HG03196 (cell line): Measurements from ENCODE around the gene AXIN2.

ENCODE experiments used
- ATAC-seq: cut with Tn5 transposase; IDR thresholded peaks from one replicate; pipeline ENCODE4 v1.9.1; 2021; ENCODE audit not compliant: unreplicated experiment

Gene AXIN2

DNA sequence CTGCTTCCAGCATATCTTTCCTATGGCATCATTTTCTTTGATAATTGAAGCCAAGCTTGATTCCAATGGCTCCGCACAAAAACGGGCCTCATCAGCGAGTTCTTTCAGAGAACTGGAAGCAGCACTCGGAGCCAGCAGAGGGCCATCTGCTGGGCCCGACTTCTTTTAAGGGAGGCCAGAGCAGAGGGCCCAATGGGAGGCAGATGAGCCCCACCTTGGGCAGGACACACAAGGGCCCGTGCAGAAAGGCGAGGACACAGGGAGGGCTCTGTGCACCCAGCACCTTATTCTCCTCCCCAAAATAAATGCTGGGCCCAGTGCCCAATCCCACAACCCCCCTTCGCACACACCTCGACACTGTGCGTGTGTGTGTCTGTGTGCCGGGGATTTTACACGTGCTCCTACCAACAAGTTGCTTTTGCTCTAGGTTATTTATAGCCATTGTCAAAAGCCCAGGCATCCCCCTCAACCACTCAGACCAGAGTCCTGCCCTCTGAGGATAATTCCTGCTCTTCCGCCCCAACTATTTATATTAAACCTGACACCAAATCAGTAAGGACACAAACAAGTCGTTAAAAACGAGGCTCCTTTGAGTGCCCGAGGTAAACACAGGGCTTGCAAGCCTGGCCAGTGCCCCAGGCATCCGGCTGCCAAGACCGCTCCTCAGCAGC is 6.8 kb downstream of the AXIN2 start:
- no peak for ATAC-seq

GRCh38 chr17:65553646-65554552 is 7.5 kb downstream of the AXIN2 start:
- ATAC-seq = no peak

DNA sequence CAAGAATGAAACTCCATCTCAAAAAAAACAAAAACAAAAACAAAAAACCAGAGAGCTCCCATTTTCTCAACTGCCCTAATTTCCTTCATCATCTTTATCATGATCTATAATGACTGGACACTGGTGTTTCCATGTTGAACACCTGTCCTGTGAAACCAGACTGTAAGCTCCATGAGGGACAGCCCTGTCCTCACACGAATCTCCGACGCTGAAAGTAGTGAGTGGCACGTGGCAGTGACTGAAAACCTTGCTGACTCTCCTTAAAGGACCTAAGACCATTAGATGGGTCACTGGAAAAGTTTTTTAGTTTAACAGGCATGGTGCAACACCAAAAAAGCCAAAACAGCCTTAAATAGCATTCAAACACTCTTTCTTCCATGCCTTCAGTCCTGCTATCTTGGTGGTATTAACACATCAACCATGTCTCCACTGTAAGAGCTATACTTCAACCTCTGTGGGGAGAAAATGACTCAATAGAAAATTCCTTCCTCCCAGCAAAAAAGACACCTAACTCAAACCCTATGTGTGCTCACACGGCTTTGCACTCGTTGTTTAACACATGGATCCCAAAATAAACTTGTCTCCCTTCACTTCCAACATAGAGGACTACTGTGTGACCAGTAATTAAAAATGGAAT is 8.3 kb downstream of the AXIN2 start:
- no peak for ATAC-seq

- ATAC-seq = no peak
Observed at GRCh38 chr17:65552214-65552613, 9.2 kb downstream of the AXIN2 start.

GRCh38 chr17:65551267-65552040 is 10.0 kb downstream of the AXIN2 start:
- no peak for ATAC-seq

- no peak for ATAC-seq
Observed at GRCh38 chr17:65550758-65551157, 10.7 kb downstream of the AXIN2 start.

- no peak for ATAC-seq
Observed at GRCh38 chr17:65550075-65550662, 11.3 kb downstream of the AXIN2 start.

GRCh38 chr17:65548269-65548969 is 13.0 kb downstream of the AXIN2 start:
- ATAC-seq = no peak

GRCh38 chr17:65547253-65547670 is 14.2 kb downstream of the AXIN2 start:
- no peak for ATAC-seq

- ATAC-seq = no peak
Observed at GRCh38 chr17:65546579-65546978, 14.9 kb downstream of the AXIN2 start.

GRCh38 chr17:65545705-65546523 is 15.5 kb downstream of the AXIN2 start:
- no peak for ATAC-seq

- ATAC-seq = no peak
Observed at GRCh38 chr17:65544672-65545071, 16.8 kb downstream of the AXIN2 start.

DNA sequence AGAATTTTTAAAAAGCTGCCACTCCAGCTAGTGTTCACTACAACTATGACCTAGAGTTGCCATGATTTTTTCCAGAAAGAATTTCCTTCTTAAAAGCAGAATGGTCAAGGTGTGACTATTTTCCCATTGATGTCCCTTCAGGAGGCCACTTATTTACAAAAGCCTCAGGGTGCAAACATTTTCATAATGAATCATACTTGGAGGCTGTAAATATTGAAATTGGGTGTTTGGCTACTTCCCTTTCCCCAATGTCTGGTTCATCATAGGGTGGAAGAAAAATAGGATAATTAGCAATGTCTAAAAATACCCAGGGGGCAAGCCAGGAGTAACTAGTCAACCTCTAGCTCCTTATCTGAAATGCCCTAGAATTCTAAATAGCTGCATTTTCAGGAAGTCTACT is 18.8 kb downstream of the AXIN2 start:
- no peak for ATAC-seq

- ATAC-seq = no peak
Observed at GRCh38 chr17:65542067-65542466, 19.4 kb downstream of the AXIN2 start.

DNA sequence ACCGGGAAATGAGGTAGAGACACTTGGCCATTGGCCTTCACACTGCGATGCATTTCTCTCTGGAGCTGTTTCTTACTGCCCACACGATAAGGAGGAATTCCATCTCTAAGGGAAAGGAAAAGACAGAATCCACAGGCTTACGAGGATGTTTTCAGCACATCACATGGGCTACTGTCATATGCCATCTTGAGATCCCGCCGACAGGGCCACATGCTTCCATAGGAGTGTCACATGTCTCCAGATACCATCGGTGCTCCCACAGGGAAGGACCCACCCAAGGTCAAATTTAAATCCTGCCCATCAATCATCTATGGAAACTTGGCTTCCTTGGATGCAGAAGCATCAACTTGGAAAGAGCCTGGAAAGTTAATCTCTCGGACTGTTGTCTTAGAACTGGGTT is 20.0 kb downstream of the AXIN2 start:
- ATAC-seq = no peak

- no peak for ATAC-seq
Observed at GRCh38 chr17:65539630-65540266, 21.7 kb downstream of the AXIN2 start.

DNA sequence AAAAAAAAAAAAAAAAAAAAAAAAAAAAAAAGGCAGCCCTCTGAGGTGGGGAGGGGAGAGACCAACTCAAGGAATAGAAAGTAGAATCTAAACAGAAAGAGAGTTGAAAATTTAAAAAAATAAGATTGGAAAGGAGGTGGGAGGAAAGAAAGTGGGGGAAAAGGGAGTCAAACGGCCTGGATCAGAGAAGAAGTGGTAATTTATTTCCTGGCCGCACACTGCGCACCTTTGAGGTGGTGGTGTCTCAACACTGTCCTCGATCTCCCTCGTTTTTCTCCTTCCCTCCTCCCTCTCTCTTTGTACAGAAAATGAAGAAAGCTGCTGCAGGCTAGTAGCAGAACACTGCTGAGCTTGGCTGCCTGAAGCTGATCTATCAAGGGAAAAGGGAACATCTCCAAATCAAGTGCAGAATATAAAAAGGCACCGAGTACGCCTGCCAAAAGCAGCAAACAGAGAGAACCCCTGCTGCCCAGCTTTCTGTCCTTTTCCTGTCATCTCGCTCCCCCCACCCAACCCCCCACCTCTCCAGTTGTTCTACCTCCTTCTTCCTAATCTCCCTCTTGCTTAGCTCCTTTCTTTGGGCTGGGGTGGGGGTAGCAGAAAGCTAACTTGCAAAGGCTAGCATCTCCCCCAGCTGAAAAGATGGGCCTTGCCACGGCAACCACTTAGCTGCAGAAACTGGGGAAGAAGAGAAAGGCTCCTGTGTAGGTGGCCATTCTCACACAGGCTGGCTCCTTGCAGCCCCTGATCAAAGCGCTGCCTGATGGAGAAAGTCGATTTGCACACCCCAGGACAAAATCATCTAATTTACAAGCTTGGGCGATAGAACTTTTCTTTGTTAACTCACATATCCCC is 22.5 kb downstream of the AXIN2 start:
- ATAC-seq = no peak
